Suppressor macrophage treated with lipopolysaccharide for 1 hour (primary cell): ENCODE results near the gene CALML6.
"Not testable (repeated sequence)": the region's sequence is repeated elsewhere in the genome, so short reads cannot be mapped to it uniquely, and the experiment has no call there.

Experiments
- DNase-seq, 3 donors: peaks; one replicate each; pipeline ENCODE4 v3.0.0-alpha.2; 2020 to 2022

CALML6 gene

DNA sequence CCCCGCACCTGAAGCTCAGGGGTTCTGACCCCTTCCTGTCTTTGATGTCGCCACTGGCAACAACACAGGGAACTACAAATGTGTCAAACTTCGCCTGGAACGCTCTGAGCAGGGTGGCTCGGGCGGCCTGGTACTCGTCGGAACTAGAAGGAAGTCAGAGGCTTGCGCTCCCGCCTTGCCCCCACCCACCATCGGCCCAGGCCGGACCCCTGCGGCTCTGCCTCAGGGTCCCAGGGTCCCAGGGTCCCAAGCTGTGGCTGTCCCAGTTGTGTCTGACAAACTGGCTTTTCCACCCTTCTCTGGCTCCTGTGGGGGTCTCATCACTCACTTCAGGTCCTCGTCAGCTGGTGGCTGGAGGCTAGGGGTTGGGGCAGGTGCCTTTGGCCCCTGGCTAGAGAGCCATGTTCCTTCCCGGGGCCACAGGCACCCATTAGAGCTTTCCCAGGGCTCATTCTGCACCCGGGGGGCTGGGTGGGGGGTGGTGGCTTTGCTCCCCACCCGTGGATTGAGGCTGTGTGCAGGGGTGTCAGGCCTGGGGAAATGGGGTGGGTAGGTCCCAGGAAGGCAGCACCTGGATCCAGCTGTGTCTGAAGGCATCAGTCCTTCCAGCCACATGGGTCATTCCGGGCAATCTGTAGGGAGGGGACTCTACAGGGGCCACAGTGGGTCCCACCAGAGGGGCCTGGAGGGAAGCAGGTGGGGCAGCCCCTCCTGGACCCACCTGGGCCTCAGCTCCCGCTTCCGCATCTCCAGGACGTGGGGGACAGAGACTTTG, 12.0 kb downstream of the CALML6 start:
- DNase-seq, result no peak

DNA sequence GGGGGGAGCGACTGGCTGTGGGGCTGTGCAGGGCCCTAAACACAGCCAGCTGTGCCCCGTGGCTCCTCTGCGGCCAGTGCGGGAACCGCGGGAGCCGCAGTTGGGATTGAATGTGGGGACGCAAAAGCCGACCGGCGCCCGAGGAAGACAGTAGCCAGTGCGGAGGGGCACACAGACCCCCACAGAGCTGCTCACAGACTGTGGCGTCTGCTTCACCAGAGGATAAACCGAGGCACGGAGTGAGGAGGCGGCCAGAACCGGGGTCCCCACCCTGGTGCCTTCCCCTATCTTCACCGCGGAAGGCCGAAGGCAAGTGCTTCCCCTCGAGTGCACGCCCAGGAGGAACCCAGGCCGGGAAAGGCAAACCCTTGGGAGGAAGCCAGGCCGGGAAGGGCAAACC, 12.7 kb downstream of the CALML6 start:
- no peak for DNase-seq

DNA sequence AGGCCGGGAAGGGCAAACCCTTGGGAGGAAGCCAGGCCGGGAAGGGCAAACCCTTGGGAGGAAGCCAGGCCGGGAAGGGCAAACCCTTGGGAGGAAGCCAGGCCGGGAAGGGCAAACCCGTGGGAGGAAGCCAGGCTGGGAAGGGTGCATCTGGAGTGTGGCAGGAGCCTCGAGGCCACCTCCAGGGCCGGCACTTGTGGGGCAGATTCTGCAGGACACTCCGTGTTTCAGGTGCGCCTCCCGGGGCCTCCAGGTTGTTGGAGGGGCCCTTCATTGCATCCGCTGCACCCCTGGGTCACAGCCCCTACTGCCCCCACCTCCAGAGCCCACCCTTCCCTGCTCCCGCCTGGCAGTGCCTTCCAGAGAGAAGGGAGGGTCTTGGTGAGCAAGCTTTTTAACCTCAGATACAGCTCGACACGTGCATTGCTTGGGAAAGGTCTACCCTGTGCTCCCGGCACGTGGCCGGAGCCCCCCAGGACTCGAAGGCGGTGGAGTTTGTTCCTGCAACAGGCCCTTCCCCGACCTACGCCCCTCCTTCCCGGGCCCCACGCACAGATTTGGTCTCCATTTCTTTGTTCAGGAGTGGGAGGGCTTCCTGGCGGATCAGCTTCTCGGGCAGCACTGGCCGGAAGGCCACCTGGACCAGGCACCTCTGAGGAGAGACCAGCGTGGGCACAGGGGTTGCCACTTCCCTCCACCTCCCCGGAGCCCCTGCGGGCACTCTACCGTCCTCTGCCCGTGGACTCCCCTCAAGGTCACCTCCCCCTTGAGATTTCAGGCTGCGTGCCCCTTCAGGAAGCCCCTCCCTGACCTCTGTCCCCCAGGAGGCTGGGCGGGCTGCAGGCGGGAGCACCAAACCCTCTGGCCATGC, 13.4 kb downstream of the CALML6 start:
- DNase-seq, result no peak

DNA sequence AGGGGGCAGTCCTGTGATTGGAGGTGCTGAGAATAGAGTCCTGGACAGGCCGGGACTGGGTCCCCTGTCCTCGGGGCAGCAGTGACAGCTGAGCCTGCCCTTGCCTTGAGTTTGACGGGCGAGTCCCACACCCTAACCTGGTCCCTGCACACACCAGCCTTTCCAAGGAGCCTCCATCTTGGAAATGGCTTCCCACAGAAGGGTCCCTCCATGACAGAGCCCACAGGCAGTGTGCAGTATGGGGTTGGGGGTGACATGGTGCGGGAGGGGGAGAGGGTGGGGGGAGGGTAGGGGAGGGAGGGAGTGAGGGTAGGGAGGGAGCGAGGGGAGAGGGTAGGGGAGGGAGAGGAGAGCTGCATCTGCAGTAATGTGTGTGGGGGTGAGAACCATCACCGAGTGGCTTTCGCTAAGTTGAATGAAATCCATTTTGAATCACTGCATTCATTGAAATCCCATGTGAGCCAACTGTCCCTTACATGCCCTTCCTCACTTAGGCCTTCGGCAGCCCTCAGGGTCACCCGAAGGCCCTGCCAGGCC, 14.1 kb downstream of the CALML6 start:
- no peak for DNase-seq

DNA sequence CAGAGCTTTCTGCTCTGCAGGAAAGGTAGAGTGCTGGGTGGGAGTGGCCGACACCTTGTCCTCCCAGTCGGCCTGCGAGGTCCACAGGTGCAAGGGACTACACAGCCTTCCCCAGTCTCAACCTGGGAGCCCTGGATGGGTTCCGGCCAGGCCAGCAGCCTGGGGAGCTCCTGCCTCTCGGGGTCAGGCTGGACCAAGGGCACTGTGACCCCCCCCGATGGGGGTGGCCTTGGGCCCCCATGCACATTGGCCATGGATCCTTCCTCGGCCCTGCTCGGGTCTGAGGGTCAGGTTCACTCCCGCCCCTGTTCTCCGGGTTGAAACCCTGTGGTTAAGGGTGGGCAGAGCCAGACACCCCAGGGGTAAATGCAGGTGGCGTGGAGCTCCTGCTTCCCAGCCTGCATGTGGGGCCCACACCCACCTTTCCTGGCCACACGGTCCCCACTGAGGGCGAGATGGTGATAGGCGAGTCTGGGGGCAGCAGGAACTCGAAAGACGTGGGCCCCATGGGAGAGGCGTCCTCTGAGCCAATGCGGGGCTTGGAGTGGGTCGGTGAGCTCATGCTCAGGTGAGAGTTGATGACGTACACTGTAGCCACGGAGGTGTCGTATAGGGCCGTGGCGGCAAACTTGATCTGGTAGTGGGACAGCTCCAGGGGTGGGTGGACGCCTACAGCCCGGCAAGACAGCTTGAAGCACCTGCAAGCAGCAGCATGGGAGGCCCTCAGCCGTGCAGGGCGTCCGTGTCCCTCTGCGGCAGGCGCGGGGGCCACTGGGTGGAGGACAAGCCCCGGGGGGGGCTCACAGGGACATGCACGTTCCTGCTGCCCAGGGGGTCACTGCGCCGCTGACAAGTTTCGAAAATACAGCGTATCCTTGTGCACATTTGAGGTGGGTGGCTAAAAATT, 14.8 kb downstream of the CALML6 start:
- DNase-seq, result no peak

DNA sequence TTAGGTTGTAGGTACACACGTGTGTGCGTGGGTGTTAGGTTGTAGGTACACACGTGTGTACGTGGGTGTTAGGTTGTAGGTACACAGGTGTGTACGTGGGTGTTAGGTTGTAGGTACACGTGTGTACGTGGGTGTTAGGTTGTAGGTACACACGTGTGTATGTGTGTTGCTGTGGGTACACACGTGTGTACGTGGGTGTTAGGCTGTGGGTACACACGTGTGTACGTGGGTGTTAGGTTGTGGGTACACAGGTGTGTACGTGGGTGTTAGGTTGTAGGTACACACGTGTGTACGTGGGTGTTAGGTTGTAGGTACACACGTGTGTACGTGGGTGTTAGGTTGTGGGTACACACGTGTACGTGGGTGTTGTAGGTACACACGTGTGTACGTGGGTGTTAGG, 19.8 kb downstream of the CALML6 start:
- not testable (repeated sequence) for DNase-seq

DNA sequence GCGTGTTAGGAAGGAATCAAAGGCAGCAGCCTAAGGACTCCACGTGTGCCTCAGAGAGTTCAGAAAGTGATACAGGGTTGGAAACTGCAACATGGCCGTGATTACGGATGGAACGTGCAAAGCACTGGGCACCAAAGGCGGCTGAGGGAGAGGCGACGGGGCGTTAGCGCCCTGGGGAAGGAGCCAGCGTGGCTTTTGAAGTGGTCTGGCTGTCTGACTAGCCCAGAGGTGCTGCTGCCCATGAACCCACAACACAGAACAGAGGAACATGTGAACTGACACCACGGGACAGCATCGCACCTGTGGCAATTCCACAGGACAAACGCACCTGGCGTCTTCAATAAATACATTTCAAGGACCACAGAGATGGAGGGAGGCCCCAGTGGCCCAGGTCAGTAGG, 22.0 kb downstream of the CALML6 start:
- no peak for DNase-seq

DNA sequence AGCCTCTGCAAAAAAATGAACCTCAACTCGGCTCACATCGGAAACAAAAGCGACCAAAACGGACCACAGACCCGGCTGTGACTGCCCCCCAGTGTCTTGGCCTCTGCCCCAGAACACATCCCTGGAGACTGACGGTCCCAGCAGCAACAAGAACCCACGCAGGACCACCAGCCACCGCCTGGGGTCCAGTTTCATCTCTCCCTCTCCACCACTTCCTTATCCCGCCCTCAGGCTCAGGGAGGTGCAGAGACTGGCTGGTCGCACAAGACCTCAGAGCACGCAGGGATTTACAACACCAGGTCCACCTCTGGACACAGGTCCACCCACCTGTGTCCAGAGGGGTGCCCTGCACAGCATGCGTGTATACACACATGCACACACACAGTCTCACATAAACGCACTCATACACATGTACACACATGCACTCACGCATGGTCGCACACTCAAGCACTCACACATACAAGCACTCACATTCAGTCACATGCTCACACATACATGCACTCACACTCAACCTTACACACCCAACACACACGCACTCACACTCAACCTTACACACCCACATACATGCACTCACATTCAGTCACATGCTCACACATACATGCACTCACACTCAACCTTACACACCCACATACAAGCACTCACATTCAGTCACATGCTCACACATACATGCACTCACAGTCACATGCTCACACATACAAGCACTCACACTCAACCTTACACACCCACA, 22.7 kb downstream of the CALML6 start:
- no peak for DNase-seq

DNA sequence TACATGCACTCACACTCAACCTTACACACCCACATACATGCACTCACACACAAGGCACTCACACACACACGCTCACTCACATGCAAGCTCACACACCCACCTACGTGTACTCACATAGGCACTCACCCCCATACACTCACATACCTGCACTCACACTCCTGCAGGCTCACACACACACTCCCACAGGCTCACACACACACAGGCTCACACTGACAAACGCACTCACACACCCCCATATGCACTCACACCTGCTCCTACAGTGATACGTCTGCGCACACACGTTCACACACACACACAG, 23.2 kb downstream of the CALML6 start:
- no peak for DNase-seq

DNA sequence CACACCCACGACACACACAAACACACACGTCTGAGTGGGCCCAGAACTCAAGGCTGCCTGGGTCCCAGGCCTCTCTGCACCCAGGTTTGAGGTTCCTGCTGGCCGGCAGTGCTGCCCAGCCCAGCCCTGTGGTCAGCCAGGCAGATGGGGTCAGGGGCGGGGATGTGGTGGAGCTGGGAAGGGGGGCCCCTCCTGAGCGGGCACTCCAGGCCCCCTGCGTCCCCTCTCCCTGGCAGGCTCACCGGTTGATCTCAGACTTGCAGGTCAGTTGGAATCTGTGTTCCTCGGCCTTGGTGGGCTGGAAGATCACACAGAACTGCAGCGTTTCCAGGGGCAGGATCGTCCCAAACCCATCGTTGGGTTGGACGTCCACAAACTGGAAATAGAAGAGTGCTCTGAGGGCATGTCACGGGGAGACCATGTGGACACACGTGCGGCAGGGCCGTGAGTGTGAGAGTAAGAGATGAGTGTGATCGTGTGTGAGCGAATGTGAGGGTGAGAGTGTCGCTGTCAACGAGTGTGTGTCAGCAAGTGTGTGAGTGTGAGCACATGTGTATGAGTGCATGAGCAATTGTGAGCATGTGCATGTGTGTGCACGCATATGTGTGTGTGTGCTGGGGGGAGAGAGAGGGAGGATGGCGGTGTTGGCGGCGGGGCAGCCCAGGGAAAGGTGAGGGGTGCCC, 23.7 kb downstream of the CALML6 start:
- DNase-seq, result no peak

DNA sequence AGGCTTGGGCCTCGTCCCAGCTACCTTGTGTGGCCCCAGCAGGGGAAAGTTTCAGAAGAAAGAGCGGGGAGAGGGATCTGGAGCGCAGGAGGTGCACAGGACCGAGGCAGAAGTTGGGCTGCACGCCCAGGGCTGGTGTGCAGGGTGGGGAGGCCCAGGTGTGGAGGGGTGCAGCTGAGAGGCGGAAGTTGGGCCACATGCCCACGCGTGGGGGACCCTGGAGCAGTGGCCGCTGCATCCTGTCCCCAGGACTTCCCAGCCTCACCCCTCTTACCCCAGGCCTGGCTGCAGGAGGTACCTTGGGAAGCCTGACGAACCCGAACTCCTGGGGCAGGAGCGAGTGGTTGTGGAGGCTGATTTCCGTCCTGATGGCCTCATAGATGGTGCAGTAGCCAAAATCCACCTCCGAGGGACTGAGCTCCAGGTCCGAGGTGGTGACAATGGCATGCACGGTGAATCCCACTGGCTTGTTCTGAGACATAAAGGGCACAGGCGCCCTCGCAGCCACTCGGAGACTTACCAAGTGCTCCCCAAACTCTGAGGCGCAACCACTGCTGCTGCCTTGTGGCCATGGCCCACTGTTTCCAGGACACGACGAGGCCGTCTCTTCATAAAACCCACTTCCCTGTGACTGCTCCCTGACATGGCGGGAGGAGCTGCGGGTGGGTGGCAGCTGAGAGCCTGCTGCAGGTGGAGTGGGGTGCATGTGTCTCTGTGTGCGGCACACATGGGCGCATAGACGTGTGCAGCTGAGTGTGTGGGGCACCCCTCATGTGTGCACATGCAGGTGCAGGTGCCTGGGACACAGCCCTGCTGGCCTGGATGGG, 24.4 kb downstream of the CALML6 start:
- no peak for DNase-seq

DNA sequence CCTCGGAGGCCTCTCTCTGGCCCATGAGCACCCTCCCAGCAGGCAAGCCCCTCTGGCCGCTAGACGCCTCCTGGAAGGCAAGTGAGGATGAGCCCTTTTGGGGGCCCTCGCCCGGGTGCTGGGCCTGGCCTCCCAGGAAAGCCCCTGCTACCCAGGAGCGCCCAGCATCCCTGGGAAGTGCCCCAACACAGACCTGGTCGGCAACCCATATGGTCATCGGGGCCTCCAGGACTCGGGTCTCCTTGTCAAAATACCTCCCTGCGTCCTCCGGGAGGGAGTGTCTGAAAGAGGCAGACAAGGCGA, 25.0 kb downstream of the CALML6 start:
- no peak for DNase-seq

DNA sequence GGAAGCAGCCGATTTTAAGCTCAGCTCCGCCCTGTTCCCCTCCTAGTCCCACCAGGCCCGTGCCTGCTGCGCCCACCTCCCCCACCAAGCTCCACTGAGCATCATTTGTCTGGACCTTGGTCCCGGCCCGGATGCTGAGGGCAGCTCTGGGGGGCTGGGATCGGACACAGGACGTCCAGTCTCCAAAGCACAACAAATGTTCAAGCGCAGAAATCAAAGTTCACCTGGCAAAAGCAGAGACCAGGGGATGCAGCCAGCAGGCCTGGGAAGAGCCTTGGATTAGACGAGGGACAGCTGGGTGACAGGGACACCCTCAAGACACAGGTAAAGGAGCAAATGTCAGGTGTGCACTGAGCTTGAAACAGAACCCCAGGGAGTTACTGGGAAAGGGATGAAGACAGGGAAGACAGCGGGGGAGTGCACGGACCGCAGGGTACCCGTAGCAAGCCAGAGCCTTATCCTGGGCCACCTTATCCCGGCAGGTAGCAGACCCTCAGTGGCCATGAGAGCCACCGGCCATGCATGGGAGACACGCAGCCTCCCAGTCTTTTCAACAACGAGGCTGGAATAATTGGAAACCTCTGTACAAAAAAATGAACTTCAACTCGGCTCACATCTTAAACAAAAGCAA, 26.3 kb downstream of the CALML6 start:
- DNase-seq, result no peak

DNA sequence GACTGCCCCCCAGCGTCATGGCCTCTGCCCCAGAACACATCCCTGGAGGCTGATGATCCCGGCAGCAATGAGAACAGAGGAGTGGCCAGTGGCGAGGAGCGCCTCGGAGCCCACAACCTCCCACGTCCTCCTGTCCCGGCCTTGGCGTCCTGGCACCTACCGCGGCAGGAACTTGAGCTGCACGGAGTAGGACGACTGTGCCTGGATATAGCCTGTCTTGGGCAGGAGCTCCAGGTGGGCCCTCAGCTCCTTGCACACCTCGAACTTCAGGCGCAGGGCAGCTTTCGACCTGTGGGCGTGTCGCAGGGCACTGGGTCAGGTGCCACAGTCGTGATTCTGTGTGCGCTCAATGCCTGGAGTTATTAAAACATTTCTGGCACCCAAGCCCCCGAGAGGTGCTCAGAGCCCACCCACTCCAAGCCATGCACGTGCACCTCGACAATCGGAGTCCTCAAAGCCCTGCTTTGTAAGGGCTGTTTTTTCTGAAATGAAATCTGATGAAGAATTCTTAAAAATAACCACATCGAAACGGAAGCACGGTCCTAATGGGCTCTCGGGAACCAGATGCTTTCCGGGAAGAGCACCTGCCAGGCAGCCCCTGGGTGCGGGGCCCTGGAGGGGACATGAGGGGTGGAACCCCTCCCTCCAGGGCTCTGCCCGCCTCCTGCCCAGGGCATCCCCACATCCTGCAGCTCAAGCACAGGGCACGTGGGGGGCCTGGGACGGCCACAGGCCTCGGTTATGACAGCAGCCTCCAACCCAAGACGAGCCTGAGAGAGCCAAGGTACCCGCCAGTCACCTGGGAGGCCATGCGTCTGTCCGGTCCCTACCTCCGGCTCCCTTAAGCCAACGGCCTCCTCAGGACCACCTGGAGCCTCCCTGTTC, 27.1 kb downstream of the CALML6 start:
- DNase-seq, result no peak

DNA sequence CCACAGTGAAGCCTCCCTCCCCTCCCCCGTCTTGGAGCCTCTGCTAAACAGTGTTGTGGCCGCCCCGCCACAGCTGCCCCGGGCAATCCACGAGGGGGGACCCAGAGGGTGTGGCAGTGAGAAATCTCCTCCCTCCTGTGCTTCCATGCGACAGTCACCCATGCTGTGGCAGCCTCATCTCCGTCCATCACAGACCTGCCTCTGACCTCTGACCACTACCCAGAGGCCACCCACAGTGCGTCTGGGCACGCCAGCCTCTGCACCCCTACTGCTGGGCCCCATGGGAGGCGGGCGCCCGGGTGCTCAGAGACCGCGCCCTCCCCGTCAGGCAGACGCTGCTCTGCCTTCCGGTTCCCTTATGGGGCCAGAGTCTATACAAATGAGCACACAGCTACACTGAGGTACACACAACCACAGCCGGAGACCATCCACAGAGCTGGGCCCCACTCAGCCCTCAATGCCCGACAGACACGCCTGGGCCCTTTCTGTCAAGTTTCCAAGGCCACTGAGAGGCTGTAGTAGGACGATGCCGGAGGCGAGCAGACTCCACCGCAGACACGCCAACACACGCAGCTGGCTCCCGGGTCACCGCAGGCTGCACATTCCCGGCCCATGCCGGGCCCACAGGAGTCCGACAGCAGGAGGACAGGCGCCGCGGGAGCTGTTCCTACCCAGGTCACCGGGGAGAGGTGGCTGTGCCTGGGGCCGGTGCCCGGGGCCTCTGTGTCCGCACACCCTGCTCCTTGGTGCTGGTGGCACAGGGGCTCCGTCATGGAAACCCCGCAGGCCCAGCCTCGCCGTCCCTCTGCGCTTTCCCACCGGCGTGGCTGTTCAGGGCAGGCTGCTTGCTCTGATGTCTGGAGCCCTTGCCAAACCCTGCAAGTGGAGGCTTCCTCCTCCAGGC, 27.9 kb downstream of the CALML6 start:
- DNase-seq, result no peak

DNA sequence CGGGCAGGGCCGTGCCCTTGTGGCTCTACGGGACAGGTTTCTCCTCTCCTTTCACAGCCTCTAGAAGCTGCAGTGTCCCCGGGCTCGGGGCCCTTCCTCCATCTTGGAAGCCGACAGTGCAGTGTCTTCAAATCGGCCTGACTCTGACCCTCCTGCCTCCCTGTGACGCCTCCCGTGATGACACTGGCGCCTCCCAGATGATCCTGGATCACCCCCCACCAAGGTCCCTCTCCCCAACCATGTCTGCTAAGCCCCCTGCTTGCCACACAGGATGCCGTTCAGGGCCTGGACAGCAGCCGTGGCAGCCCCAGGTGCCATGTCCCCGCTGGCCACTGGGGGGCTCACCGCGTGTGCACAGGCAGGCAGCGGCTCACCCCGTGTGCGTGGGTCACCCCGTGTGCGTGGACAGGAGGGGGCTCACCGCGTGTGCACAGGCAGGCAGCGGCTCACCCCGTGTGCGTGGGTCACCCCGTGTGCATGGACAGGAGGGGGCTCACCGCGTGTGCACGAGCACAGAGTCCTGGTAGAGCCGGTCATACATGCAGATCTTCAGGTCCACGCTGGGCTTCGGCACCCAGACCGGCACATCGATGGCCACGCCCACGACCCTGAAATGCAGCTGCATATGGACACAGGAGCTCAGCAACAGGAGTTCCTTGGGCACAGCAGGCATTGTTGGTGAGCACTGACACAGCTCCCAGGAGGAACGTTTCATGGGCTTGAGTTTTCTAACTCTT, 28.9 kb downstream of the CALML6 start:
- DNase-seq, result peak; percentile 55 to 80 (median 62)

DNA sequence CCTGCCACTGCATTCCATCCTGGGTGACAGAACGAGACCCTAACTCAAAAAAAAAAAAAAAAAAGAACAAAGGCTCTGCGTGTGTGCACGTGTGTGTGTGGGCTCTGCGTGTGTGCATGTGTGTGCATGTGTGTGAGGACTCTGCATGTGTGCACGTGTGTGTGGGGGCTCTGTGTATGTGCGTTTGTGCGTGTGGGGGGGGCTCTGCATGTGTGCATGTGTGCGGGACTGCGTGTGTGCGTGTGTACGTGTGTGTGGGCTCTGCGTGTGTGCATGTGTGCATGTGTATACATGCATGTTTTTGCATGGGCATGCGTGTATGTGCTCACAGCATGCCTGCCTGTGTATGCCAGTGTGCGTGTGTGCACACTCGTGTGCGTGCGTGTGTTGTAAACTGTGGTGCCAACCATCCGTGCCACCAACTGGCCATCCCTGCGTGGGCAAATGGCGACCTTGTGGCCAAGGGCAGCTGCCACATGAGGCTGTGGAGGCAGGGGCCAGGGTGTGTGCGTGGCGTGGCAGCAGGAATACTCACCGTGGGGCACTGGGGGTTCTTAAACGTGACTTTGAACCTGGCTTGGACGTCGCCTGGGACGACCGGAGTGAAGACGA, 30.8 kb downstream of the CALML6 start:
- DNase-seq, result no peak
